GM23338 (cell line): Measurements from ENCODE around the gene NPL. TPM values are rescaled to one million over a fixed set of nuclear protein-coding genes. Genes with fewer than 3 reads are reported as not detected.

Experiments
- ATAC-seq: fragments of 200-7000 bp; cut with Tn5 transposase; 3 replicates; pipeline ENCODE4 v1.9.1; 2020
- DNase-seq: peaks from one replicate; pipeline ENCODE4 v3.0.0-alpha.2; 2015; ENCODE audit warnings: low spot score
- H2AFZ ChIP-seq: fragments of 200-600 bp; sonication (generic); 2 replicates; pipeline ENCODE4 v1.8.0; 2016; ENCODE audit warnings: antibody characterized with exemption, mild to moderate bottlenecking, moderate library complexity
- H3F3A ChIP-seq: fragments of 200-600 bp; sonication (generic); replicated peaks from 2 replicates; pipeline ENCODE4 v1.8.0; 2017; ENCODE audit warnings: antibody characterized with exemption, mixed run types, low read depth
- H3K27ac ChIP-seq: fragments of 200-600 bp; sonication (generic); 2 replicates; pipeline ENCODE4 v1.6.1; 2016; ENCODE audit warnings: low read depth
- H3K27me3 ChIP-seq: fragments of 200-600 bp; sonication (generic); 2 replicates; pipeline ENCODE4 v1.8.0; 2016; ENCODE audit warnings: mild to moderate bottlenecking, mixed run types, moderate library complexity; ENCODE audit not compliant: insufficient read depth
- H3K36me3 ChIP-seq: fragments of 200-600 bp; sonication (generic); 2 replicates; pipeline ENCODE4 v1.8.0; 2016; ENCODE audit warnings: mild to moderate bottlenecking; ENCODE audit not compliant: insufficient read depth
- H3K4me1 ChIP-seq: fragments of 200-600 bp; sonication (generic); 2 replicates; pipeline ENCODE4 v1.8.0; 2016; ENCODE audit warnings: mild to moderate bottlenecking, moderate library complexity; ENCODE audit not compliant: insufficient read depth
- H3K4me2 ChIP-seq: fragments of 200-600 bp; sonication (generic); 2 replicates; pipeline ENCODE4 v1.7.1; 2017; ENCODE audit warnings: mixed run types
- H3K4me3 ChIP-seq: fragments of 200-600 bp; sonication (generic); 2 replicates; pipeline ENCODE4 v1.6.1; 2016; ENCODE audit warnings: mixed run types
- H3K79me2 ChIP-seq: fragments of 200-600 bp; sonication (generic); replicated peaks from 2 replicates; pipeline ENCODE4 v1.8.0; 2017; ENCODE audit warnings: mild to moderate bottlenecking; ENCODE audit not compliant: insufficient read depth
- H3K9me2 ChIP-seq: fragments of 200-600 bp; sonication (generic); 2 replicates; pipeline ENCODE4 v1.8.0; 2017; ENCODE audit not compliant: insufficient read depth
- H4K20me1 ChIP-seq: fragments of 200-600 bp; sonication (generic); replicated peaks from 2 replicates; pipeline ENCODE4 v1.8.0; 2017; ENCODE audit warnings: mild to moderate bottlenecking; ENCODE audit not compliant: insufficient read depth
- H3K27ac Mint-ChIP-seq: 2 replicates; pipeline ENCODE4 v1.8.0; 2020; ENCODE audit warnings: inconsistent platforms, mild to moderate bottlenecking, moderate library complexity, mixed read lengths
- H3K27me3 Mint-ChIP-seq: 3 replicates; pipeline ENCODE4 v1.8.0; 2022; ENCODE audit warnings: low read depth, mild to moderate bottlenecking, moderate library complexity, mixed read lengths, inconsistent platforms; ENCODE audit not compliant: insufficient read depth, poor library complexity
- H3K36me3 Mint-ChIP-seq: 3 replicates; pipeline ENCODE4 v1.8.0; 2021; ENCODE audit warnings: low read depth, mild to moderate bottlenecking, inconsistent platforms, moderate library complexity, mixed read lengths
- H3K4me1 Mint-ChIP-seq: 3 replicates; pipeline ENCODE4 v1.8.0; 2020; ENCODE audit warnings: mild to moderate bottlenecking, inconsistent platforms, mixed read lengths
- H3K4me3 Mint-ChIP-seq: 3 replicates; pipeline ENCODE4 v1.8.0; 2021; ENCODE audit warnings: moderate library complexity, mild to moderate bottlenecking, inconsistent platforms, mixed read lengths
- H3K9me3 Mint-ChIP-seq: 3 replicates; pipeline ENCODE4 v1.8.0; 2020; ENCODE audit warnings: moderate library complexity, mild to moderate bottlenecking, inconsistent platforms, mixed read lengths
- CREB1 ChIP-seq: fragments of 250-450 bp; sonication (Bioruptor Pico); IDR thresholded peaks from 2 replicates; pipeline ENCODE4 v1.5.0; 2020; ENCODE audit warnings: low read depth, mild to moderate bottlenecking, moderate library complexity
- ETS1 ChIP-seq: IDR thresholded peaks from 2 replicates; pipeline ENCODE4 v1.6.1; 2016; ENCODE audit warnings: antibody characterized with exemption
- EZH2 ChIP-seq: fragments of 200-600 bp; sonication (generic); IDR thresholded peaks from one replicate; pipeline ENCODE4 v1.8.0; 2017; ENCODE audit warnings: antibody characterized with exemption, mild to moderate bottlenecking, low read depth; ENCODE audit not compliant: unreplicated experiment
- JUNB ChIP-seq: IDR thresholded peaks from one replicate; pipeline ENCODE4 v1.6.1; 2016; ENCODE audit warnings: antibody characterized with exemption; ENCODE audit not compliant: unreplicated experiment
- NANOG ChIP-seq: IDR thresholded peaks from 2 replicates; pipeline ENCODE4 v1.6.1; 2016; ENCODE audit warnings: antibody characterized with exemption, borderline replicate concordance
- POLR2AphosphoS5 ChIP-seq: IDR thresholded peaks from 2 replicates; pipeline ENCODE4 v1.6.1; 2016; ENCODE audit warnings: antibody characterized with exemption, low read depth
- STAT1 ChIP-seq: IDR thresholded peaks from one replicate; pipeline ENCODE4 v1.6.1; 2016; ENCODE audit warnings: antibody characterized with exemption; ENCODE audit not compliant: unreplicated experiment
- ZNF114 ChIP-seq: fragments of 250-450 bp; sonication (Bioruptor Pico); IDR thresholded peaks from 2 replicates; pipeline ENCODE4 v1.5.0; 2020; ENCODE audit warnings: mild to moderate bottlenecking, moderate library complexity
- ZNF331 ChIP-seq: fragments of 250-450 bp; sonication (Bioruptor Pico); IDR thresholded peaks from 2 replicates; pipeline ENCODE4 v1.5.0; 2020; ENCODE audit warnings: low read depth, mild to moderate bottlenecking, moderate library complexity
- polyA plus RNA-seq: library from polyadenylated mRNA; unstranded; fragments of >200 nt; fragmentation: Nextera tagmentation; extraction: Ambion mirVana; gene quantifications from 2 replicates; pipeline ENCODE4 v1.2.1, GENCODE V29; 2016
- total RNA-seq: library from RNA; depleted of rRNA; stranded (reverse); fragments of >200 nt; shearing (Covaris generic); gene quantifications from 2 replicates; pipeline ENCODE4 v1.2.3, GENCODE V29; 2014
- TF ChIP-seq, protein P1 (sequence below): fragments of 250-450 bp; sonication (Bioruptor Pico); IDR thresholded peaks from 2 replicates; pipeline ENCODE4 v1.5.0; 2020; ENCODE audit warnings: mild to moderate bottlenecking, moderate library complexity

NPL gene
- total and polyA plus RNA-seq, 2 experiments from 2014 or later: 2.4 to 2.8 TPM

DNA sequence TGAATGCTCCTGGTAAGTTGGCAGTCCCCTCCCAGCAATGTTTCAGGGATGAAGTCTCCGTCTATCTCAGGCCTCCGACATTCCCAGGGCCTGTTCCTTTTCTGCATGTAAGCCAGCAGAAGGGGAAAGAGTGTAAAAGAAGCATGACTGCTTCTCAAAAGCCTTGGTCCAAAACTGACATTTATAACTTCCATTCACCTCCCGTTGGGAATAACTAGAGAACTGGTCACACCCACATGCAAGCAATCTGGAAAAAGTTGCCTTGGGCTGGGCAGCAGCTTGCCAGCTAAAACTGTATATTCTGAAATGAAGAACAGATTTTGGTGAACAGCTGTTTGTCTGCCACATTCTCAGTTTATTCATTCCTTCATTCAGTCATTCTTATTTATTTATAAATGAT is 24.2 kb upstream of the NPL start (continued):
- TF ChIP-seq, protein P1, sequence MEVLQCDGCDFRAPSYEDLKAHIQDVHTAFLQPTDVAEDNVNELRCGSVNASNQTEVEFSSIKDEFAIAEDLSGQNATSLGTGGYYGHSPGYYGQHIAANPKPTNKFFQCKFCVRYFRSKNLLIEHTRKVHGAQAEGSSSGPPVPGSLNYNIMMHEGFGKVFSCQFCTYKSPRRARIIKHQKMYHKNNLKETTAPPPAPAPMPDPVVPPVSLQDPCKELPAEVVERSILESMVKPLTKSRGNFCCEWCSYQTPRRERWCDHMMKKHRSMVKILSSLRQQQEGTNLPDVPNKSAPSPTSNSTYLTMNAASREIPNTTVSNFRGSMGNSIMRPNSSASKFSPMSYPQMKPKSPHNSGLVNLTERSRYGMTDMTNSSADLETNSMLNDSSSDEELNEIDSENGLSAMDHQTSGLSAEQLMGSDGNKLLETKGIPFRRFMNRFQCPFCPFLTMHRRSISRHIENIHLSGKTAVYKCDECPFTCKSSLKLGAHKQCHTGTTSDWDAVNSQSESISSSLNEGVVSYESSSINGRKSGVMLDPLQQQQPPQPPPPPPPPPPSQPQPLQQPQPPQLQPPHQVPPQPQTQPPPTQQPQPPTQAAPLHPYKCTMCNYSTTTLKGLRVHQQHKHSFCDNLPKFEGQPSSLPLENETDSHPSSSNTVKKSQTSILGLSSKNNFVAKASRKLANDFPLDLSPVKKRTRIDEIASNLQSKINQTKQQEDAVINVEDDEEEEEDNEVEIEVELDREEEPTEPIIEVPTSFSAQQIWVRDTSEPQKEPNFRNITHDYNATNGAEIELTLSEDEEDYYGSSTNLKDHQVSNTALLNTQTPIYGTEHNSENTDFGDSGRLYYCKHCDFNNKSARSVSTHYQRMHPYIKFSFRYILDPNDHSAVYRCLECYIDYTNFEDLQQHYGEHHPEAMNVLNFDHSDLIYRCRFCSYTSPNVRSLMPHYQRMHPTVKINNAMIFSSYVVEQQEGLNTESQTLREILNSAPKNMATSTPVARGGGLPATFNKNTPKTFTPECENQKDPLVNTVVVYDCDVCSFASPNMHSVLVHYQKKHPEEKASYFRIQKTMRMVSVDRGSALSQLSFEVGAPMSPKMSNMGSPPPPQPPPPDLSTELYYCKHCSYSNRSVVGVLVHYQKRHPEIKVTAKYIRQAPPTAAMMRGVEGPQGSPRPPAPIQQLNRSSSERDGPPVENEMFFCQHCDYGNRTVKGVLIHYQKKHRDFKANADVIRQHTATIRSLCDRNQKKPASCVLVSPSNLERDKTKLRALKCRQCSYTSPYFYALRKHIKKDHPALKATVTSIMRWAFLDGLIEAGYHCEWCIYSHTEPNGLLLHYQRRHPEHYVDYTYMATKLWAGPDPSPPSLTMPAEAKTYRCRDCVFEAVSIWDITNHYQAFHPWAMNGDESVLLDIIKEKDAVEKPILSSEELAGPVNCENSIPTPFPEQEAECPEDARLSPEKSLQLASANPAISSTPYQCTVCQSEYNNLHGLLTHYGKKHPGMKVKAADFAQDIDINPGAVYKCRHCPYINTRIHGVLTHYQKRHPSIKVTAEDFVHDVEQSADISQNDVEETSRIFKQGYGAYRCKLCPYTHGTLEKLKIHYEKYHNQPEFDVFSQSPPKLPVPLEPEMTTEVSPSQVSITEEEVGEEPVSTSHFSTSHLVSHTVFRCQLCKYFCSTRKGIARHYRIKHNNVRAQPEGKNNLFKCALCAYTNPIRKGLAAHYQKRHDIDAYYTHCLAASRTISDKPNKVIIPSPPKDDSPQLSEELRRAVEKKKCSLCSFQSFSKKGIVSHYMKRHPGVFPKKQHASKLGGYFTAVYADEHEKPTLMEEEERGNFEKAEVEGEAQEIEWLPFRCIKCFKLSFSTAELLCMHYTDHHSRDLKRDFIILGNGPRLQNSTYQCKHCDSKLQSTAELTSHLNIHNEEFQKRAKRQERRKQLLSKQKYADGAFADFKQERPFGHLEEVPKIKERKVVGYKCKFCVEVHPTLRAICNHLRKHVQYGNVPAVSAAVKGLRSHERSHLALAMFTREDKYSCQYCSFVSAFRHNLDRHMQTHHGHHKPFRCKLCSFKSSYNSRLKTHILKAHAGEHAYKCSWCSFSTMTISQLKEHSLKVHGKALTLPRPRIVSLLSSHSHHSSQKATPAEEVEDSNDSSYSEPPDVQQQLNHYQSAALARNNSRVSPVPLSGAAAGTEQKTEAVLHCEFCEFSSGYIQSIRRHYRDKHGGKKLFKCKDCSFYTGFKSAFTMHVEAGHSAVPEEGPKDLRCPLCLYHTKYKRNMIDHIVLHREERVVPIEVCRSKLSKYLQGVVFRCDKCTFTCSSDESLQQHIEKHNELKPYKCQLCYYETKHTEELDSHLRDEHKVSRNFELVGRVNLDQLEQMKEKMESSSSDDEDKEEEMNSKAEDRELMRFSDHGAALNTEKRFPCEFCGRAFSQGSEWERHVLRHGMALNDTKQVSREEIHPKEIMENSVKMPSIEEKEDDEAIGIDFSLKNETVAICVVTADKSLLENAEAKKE (CRISPR knock-in tag): no peak
- no peak for TF ChIP-seq ZNF114 (CRISPR knock-in tag)

DNA sequence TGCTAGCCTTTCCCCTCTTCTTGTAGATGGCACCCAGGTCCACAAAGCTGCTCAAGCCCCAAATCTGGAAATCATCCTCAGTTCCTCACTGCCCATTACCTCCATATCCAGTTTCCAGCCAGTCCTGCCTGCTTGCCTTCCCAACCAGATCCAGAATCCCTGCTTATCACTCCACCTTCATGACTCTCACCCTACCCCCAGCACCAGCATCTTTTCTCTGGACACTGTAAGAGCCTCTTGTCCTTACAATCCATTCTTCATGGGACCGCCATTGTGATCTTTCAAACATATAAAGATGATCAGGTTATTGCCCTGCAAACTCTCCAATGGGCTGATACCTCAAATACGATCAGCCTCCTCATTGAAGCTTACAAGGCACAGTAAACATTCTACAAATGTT is 23.5 kb upstream of the NPL start:
- Mint-ChIP-seq H3K4me3 (no peak overlapping the region), H3K4me1 (peaks cover 20% of the 10 kb centered on the region)
- no peak overlapping the region for H3K4me2 ChIP-seq
- TF ChIP-seq JUNB (no peak), STAT1 (no peak), ZNF114 (CRISPR knock-in tag) (no peak), POLR2AphosphoS5 (no peak), CREB1 (CRISPR knock-in tag) (no peak), ETS1 (no peak), ZNF331 (CRISPR knock-in tag) (no peak), EZH2 (no peak), NANOG (no peak)
- TF ChIP-seq, protein P1 (CRISPR knock-in tag): no peak

More for the DNA sequence above, 23.5 kb upstream of the NPL start:
- no peaks in the 10 kb centered on the region for H3K27me3 ChIP-seq
- ATAC-seq (no peak), DNase-seq (no peak)
- H3K9me2 ChIP-seq: peaks cover 7% of the 10 kb centered on the region
- peaks cover 7% of the 10 kb centered on the region for H3K9me3 Mint-ChIP-seq
- H3K27ac Mint-ChIP-seq: no peak overlapping the region
- H3K36me3 ChIP-seq: no peaks in the 10 kb centered on the region
- no peak overlapping the region for H3K4me3 ChIP-seq
- H2AFZ ChIP-seq: no peak overlapping the region
- no peaks in the 10 kb centered on the region for H3F3A ChIP-seq
- no peaks in the 10 kb centered on the region for H4K20me1 ChIP-seq
- no peak overlapping the region for H3K27ac ChIP-seq
- peaks cover 9% of the 10 kb centered on the region for H3K4me1 ChIP-seq
- peaks cover 8% of the 10 kb centered on the region; the same call in 2 of the 3 replicates for H3K36me3 Mint-ChIP-seq
- peaks cover 5% of the 10 kb centered on the region for H3K27me3 Mint-ChIP-seq
- no peaks in the 10 kb centered on the region for H3K79me2 ChIP-seq
